ENCODE data around the gene KRT4.

KRT4 gene

GRCh38 chr12:52836491-52837412 lies 22.8 kb upstream of the KRT4 start:
- Histone ChIP-seq H3K36me3 (ENCODE audit: control insufficient read depth, insufficient read depth, low read length) (no peaks in the 10 kb centered on the region), H3K27ac (ENCODE audit: insufficient read depth, low read length, poor library complexity, severe bottlenecking) (no peak overlapping the region), H3K9me3 (ENCODE audit: control insufficient read depth, low read length) (no peaks in the 10 kb centered on the region), H3K4me3 (ENCODE audit: insufficient read depth, low read depth, low read length, poor library complexity, severe bottlenecking) (no peak overlapping the region), H3K4me1 (ENCODE audit: control insufficient read depth, insufficient read depth, low read length, poor library complexity, severe bottlenecking) (no peaks in the 10 kb centered on the region), H3K27me3 (replicated peaks; ENCODE audit: control insufficient read depth, insufficient read depth, low read length, poor library complexity, severe bottlenecking) (no peaks in the 10 kb centered on the region)
- no peak for DNase-seq

GRCh38 chr12:52836042-52836466 lies 22.1 kb upstream of the KRT4 start:
- no peaks in the 10 kb centered on the region for H3K9me3 ChIP-seq (ENCODE audit: control insufficient read depth, low read length)
- no peak for DNase-seq
- no peaks in the 10 kb centered on the region for H3K4me1 ChIP-seq (ENCODE audit: control insufficient read depth, insufficient read depth, low read length, poor library complexity, severe bottlenecking)
- H3K27me3 ChIP-seq (replicated peaks; ENCODE audit: control insufficient read depth, insufficient read depth, low read length, poor library complexity, severe bottlenecking), result no peaks in the 10 kb centered on the region
- no peak overlapping the region for H3K4me3 ChIP-seq (ENCODE audit: insufficient read depth, low read depth, low read length, poor library complexity, severe bottlenecking)
- no peaks in the 10 kb centered on the region for H3K36me3 ChIP-seq (ENCODE audit: control insufficient read depth, insufficient read depth, low read length)
- H3K27ac ChIP-seq (ENCODE audit: insufficient read depth, low read length, poor library complexity, severe bottlenecking), result no peak overlapping the region

GRCh38 chr12:52835271-52836041 lies 21.5 kb upstream of the KRT4 start:
- Histone ChIP-seq H3K9me3 (ENCODE audit: control insufficient read depth, low read length) (no peaks in the 10 kb centered on the region), H3K27me3 (replicated peaks; ENCODE audit: control insufficient read depth, insufficient read depth, low read length, poor library complexity, severe bottlenecking) (no peaks in the 10 kb centered on the region), H3K4me3 (ENCODE audit: insufficient read depth, low read depth, low read length, poor library complexity, severe bottlenecking) (no peak overlapping the region), H3K4me1 (ENCODE audit: control insufficient read depth, insufficient read depth, low read length, poor library complexity, severe bottlenecking) (no peaks in the 10 kb centered on the region), H3K36me3 (ENCODE audit: control insufficient read depth, insufficient read depth, low read length) (no peaks in the 10 kb centered on the region), H3K27ac (ENCODE audit: insufficient read depth, low read length, poor library complexity, severe bottlenecking) (no peak overlapping the region)
- DNase-seq, result no peak

- Histone ChIP-seq H3K4me3 (ENCODE audit: insufficient read depth, low read depth, low read length, poor library complexity, severe bottlenecking) (no peak overlapping the region), H3K27ac (ENCODE audit: insufficient read depth, low read length, poor library complexity, severe bottlenecking) (no peak overlapping the region), H3K27me3 (replicated peaks; ENCODE audit: control insufficient read depth, insufficient read depth, low read length, poor library complexity, severe bottlenecking) (no peaks in the 10 kb centered on the region), H3K9me3 (ENCODE audit: control insufficient read depth, low read length) (no peaks in the 10 kb centered on the region), H3K4me1 (ENCODE audit: control insufficient read depth, insufficient read depth, low read length, poor library complexity, severe bottlenecking) (no peaks in the 10 kb centered on the region), H3K36me3 (ENCODE audit: control insufficient read depth, insufficient read depth, low read length) (no peaks in the 10 kb centered on the region)
- no peak for DNase-seq
Measured at GRCh38 chr12:52834727-52835001, 20.7 kb upstream of the KRT4 start.

GRCh38 chr12:52833922-52834726 lies 20.2 kb upstream of the KRT4 start, which contains the start of gene KRT79:
KRT79 (minus strand) TSS chr12:52834311; CDS start chr12:52834260, 51 bp downstream.
- Histone ChIP-seq H3K27me3 (replicated peaks; ENCODE audit: control insufficient read depth, insufficient read depth, low read length, poor library complexity, severe bottlenecking) (no peaks in the 10 kb centered on the region), H3K36me3 (ENCODE audit: control insufficient read depth, insufficient read depth, low read length) (no peaks in the 10 kb centered on the region), H3K27ac (ENCODE audit: insufficient read depth, low read length, poor library complexity, severe bottlenecking) (no peak within 1 kb of the TSS), H3K4me3 (ENCODE audit: insufficient read depth, low read depth, low read length, poor library complexity, severe bottlenecking) (no peak within 1 kb of the TSS), H3K4me1 (ENCODE audit: control insufficient read depth, insufficient read depth, low read length, poor library complexity, severe bottlenecking) (no peaks in the 10 kb centered on the region), H3K9me3 (ENCODE audit: control insufficient read depth, low read length) (no peaks in the 10 kb centered on the region)
- no peak for DNase-seq

GRCh38 chr12:52832985-52833905 lies 19.3 kb upstream of the KRT4 start:
- no peaks in the 10 kb centered on the region for H3K27me3 ChIP-seq (replicated peaks; ENCODE audit: control insufficient read depth, insufficient read depth, low read length, poor library complexity, severe bottlenecking)

GRCh38 chr12:52832451-52832850 lies 18.5 kb upstream of the KRT4 start:
- H3K4me1 ChIP-seq (ENCODE audit: control insufficient read depth, insufficient read depth, low read length, poor library complexity, severe bottlenecking), result no peaks in the 10 kb centered on the region
- no peaks in the 10 kb centered on the region for H3K36me3 ChIP-seq (ENCODE audit: control insufficient read depth, insufficient read depth, low read length)
- H3K27ac ChIP-seq (ENCODE audit: insufficient read depth, low read length, poor library complexity, severe bottlenecking), result no peak overlapping the region
- no peak overlapping the region for H3K4me3 ChIP-seq (ENCODE audit: insufficient read depth, low read depth, low read length, poor library complexity, severe bottlenecking)
- no peak for DNase-seq
- no peaks in the 10 kb centered on the region for H3K9me3 ChIP-seq (ENCODE audit: control insufficient read depth, low read length)
- H3K27me3 ChIP-seq (replicated peaks; ENCODE audit: control insufficient read depth, insufficient read depth, low read length, poor library complexity, severe bottlenecking), result no peaks in the 10 kb centered on the region

More at GRCh38 chr12:52832985-52833905, 19.3 kb upstream of the KRT4 start:
- Histone ChIP-seq H3K4me3 (ENCODE audit: insufficient read depth, low read depth, low read length, poor library complexity, severe bottlenecking) (no peak overlapping the region), H3K36me3 (ENCODE audit: control insufficient read depth, insufficient read depth, low read length) (no peaks in the 10 kb centered on the region), H3K9me3 (ENCODE audit: control insufficient read depth, low read length) (no peaks in the 10 kb centered on the region), H3K4me1 (ENCODE audit: control insufficient read depth, insufficient read depth, low read length, poor library complexity, severe bottlenecking) (no peaks in the 10 kb centered on the region), H3K27ac (ENCODE audit: insufficient read depth, low read length, poor library complexity, severe bottlenecking) (no peak overlapping the region)
- no peak for DNase-seq

GRCh38 chr12:52831251-52831650 lies 17.3 kb upstream of the KRT4 start:
- no peak for DNase-seq
- Histone ChIP-seq H3K27ac (ENCODE audit: insufficient read depth, low read length, poor library complexity, severe bottlenecking) (no peak overlapping the region), H3K9me3 (ENCODE audit: control insufficient read depth, low read length) (no peaks in the 10 kb centered on the region)

More at GRCh38 chr12:52831251-52831650, 17.3 kb upstream of the KRT4 start:
- Histone ChIP-seq H3K36me3 (ENCODE audit: control insufficient read depth, insufficient read depth, low read length) (no peaks in the 10 kb centered on the region), H3K4me1 (ENCODE audit: control insufficient read depth, insufficient read depth, low read length, poor library complexity, severe bottlenecking) (no peaks in the 10 kb centered on the region), H3K27me3 (replicated peaks; ENCODE audit: control insufficient read depth, insufficient read depth, low read length, poor library complexity, severe bottlenecking) (no peaks in the 10 kb centered on the region), H3K4me3 (ENCODE audit: insufficient read depth, low read depth, low read length, poor library complexity, severe bottlenecking) (no peak overlapping the region)

Measured in effector memory CD4-positive, alpha-beta T cell (primary cell).